IMR-90 (cell line): ENCODE data around the gene CTDSPL. TPM values are rescaled to one million over a fixed set of nuclear protein-coding genes. Genes with fewer than 3 reads are reported as not detected.

Experiments
- ATAC-seq: fragments of 200-7000 bp; cut with Tn5 transposase; 2 replicates; pipeline ENCODE4 v1.9.1; 2020; ENCODE audit warnings: low read depth, mild to moderate bottlenecking, moderate library complexity
- BruUV-seq: library from RNA; stranded (reverse); fragments of 400-500 nt; replicated peaks from 2 replicates; lab custom pipeline; 2021; lab: Mats Ljungman, UMichigan
- CTCF ChIA-PET: fragments of 300-600 bp; formaldehyde crosslinking; extraction: SDS; loops from one replicate; lab custom pipeline; 2021; ENCODE audit warnings: antibody characterized with exemption; lab: Yijun Ruan, JAX
- POLR2A ChIA-PET: fragments of 300-600 bp; sonication (Branson Sonifier 250); formaldehyde crosslinking; loops from one replicate; lab custom pipeline; 2022; ENCODE audit warnings: antibody characterized with exemption; ENCODE audit not compliant: unreplicated experiment; lab: Charles Lee
- DNase-seq: peaks from one replicate; pipeline ENCODE4 v3.0.0; 2013
- H2AFZ ChIP-seq: replicated peaks from 2 replicates; pipeline ENCODE3; 2013; ENCODE audit warnings: low read length, mild to moderate bottlenecking; ENCODE audit not compliant: poor library complexity
- H2AK5ac ChIP-seq: 2 replicates; pipeline ENCODE4 v1.6.1; 2013; ENCODE audit warnings: low read depth, low read length, inconsistent platforms
- H2AK9ac ChIP-seq: replicated peaks from 2 replicates; pipeline ENCODE3; 2013; ENCODE audit warnings: mild to moderate bottlenecking, low read depth, low read length, moderate library complexity; ENCODE audit not compliant: poor library complexity
- H2BK120ac ChIP-seq: 2 replicates; pipeline ENCODE4 v1.6.1; 2013; ENCODE audit warnings: low read depth, low read length, inconsistent platforms
- H2BK15ac ChIP-seq: 3 replicates; pipeline ENCODE4 v1.6.1; 2013; ENCODE audit warnings: low read depth, low read length, inconsistent platforms
- H2BK20ac ChIP-seq: 2 replicates; pipeline ENCODE4 v1.6.1; 2013; ENCODE audit warnings: low read depth, mild to moderate bottlenecking, inconsistent platforms, low read length, moderate library complexity
- H2BK5ac ChIP-seq: 2 replicates; pipeline ENCODE4 v1.6.1; 2013; ENCODE audit warnings: mild to moderate bottlenecking, low read depth, low read length, inconsistent platforms; ENCODE audit not compliant: poor library complexity, severe bottlenecking
- H3K14ac ChIP-seq: replicated peaks from 2 replicates; pipeline ENCODE4 v1.6.1; 2013; ENCODE audit warnings: low read depth, low read length, inconsistent platforms
- H3K18ac ChIP-seq: 2 replicates; pipeline ENCODE4 v1.6.1; 2013; ENCODE audit warnings: low read depth, low read length, control low read depth
- H3K23ac ChIP-seq: 2 replicates; pipeline ENCODE4 v1.6.1; 2013; ENCODE audit warnings: low read depth, low read length, inconsistent platforms
- H3K27ac ChIP-seq: 2 replicates; pipeline ENCODE4 v1.5.1; 2013; ENCODE audit warnings: mild to moderate bottlenecking, control low read depth, low read length; ENCODE audit not compliant: insufficient read depth
- H3K27me3 ChIP-seq: 2 replicates; pipeline ENCODE4 v1.6.1; 2013; ENCODE audit warnings: low read length; ENCODE audit not compliant: control insufficient read depth, insufficient read depth
- H3K36me3 ChIP-seq: 2 replicates; pipeline ENCODE4 v1.6.1; 2013; ENCODE audit warnings: low read length, mixed read lengths; ENCODE audit not compliant: control insufficient read depth, insufficient read depth
- H3K4ac ChIP-seq: 2 replicates; pipeline ENCODE4 v1.6.1; 2013; ENCODE audit warnings: low read depth, low read length, inconsistent platforms
- H3K4me1 ChIP-seq: 2 replicates; pipeline ENCODE4 v1.6.1; 2013; ENCODE audit warnings: low read length, mixed read lengths; ENCODE audit not compliant: control insufficient read depth, insufficient read depth
- H3K4me2 ChIP-seq: 2 replicates; pipeline ENCODE4 v1.6.1; 2013; ENCODE audit warnings: low read depth, mild to moderate bottlenecking, control low read depth, low read length, moderate library complexity
- H3K4me3 ChIP-seq: 2 replicates; pipeline ENCODE4 v1.5.1; 2013; ENCODE audit warnings: low read depth, mild to moderate bottlenecking, control low read depth, low read length, moderate library complexity; ENCODE audit not compliant: insufficient read depth
- H3K56ac ChIP-seq: 2 replicates; pipeline ENCODE4 v1.6.1; 2013; ENCODE audit warnings: low read length, inconsistent platforms; ENCODE audit not compliant: insufficient read depth; ENCODE audit errors: extremely low read depth
- H3K79me1 ChIP-seq, 2 experiments: 2 replicates each; pipeline ENCODE4 v1.6.1; 2013; ENCODE audit warnings: low read length in 2 of 2, inconsistent platforms in 1 of 2, low read depth in 1 of 2
- H3K9ac ChIP-seq: 2 replicates; pipeline ENCODE4 v1.6.1; 2013; ENCODE audit warnings: low read depth, low read length, control low read depth
- H3K9me1 ChIP-seq: 2 replicates; pipeline ENCODE4 v1.6.1; 2013; ENCODE audit warnings: low read length, inconsistent platforms; ENCODE audit not compliant: insufficient read depth
- H3K9me3 ChIP-seq: 2 replicates; pipeline ENCODE4 v1.6.1; 2013; ENCODE audit warnings: low read length; ENCODE audit not compliant: control insufficient read depth, insufficient read depth
- H4K20me1 ChIP-seq: 2 replicates; pipeline ENCODE4 v1.6.1; 2013; ENCODE audit warnings: low read length, inconsistent platforms; ENCODE audit not compliant: insufficient read depth
- H4K5ac ChIP-seq: 2 replicates; pipeline ENCODE4 v1.6.1; 2013; ENCODE audit warnings: mild to moderate bottlenecking, low read depth, low read length, control low read depth
- H4K8ac ChIP-seq, 2 experiments: 2 replicates each; pipeline ENCODE4 v1.6.1; 2013; ENCODE audit warnings: low read depth in 2 of 2, low read length in 2 of 2, control low read depth in 1 of 2, inconsistent platforms in 1 of 2
- H4K91ac ChIP-seq: 2 replicates; pipeline ENCODE4 v1.6.1; 2013; ENCODE audit warnings: low read depth, low read length, inconsistent platforms; ENCODE audit not compliant: insufficient read depth
- CHD1 ChIP-seq: IDR thresholded peaks from 2 replicates; pipeline ENCODE4 v1.6.1; 2012; ENCODE audit warnings: low read depth, low read length, improper control_type of control experiment
- CTCF ChIP-seq: conservative IDR thresholded peaks from 2 replicates; pipeline ENCODE4 v1.5.1; 2012; ENCODE audit warnings: mild to moderate bottlenecking, low read depth, low read length, improper control_type of control experiment
- ELK1 ChIP-seq: fragments of 150-350 bp; IDR thresholded peaks from 2 replicates; pipeline ENCODE4 v1.6.1; 2016; ENCODE audit warnings: low read depth, mild to moderate bottlenecking, low read length, moderate library complexity, borderline replicate concordance
- MAFK ChIP-seq: IDR thresholded peaks from 2 replicates; pipeline ENCODE4 v1.6.1; 2012; ENCODE audit warnings: low read depth, low read length, improper control_type of control experiment
- MAZ ChIP-seq: IDR thresholded peaks from 2 replicates; pipeline ENCODE4 v1.6.1; 2012; ENCODE audit warnings: low read depth, mild to moderate bottlenecking, low read length, improper control_type of control experiment, moderate library complexity, borderline replicate concordance
- MXI1 ChIP-seq: IDR thresholded peaks from 2 replicates; pipeline ENCODE4 v1.6.1; 2012; ENCODE audit warnings: low read depth, mild to moderate bottlenecking, low read length, moderate library complexity, borderline replicate concordance
- NFE2L2 ChIP-seq: fragments of 150-350 bp; IDR thresholded peaks from 2 replicates; pipeline ENCODE4 v1.6.1; 2016; ENCODE audit warnings: low read depth, mild to moderate bottlenecking, low read length
- RAD21 ChIP-seq: IDR thresholded peaks from 2 replicates; pipeline ENCODE4 v1.6.1; 2012; ENCODE audit warnings: low read length, improper control_type of control experiment
- RFX5 ChIP-seq: IDR thresholded peaks from 2 replicates; pipeline ENCODE4 v1.8.0; 2012; ENCODE audit warnings: low read depth, mild to moderate bottlenecking, low read length, moderate library complexity
- USF2 ChIP-seq: fragments of 150-350 bp; IDR thresholded peaks from 2 replicates; pipeline ENCODE4 v1.6.1; 2017; ENCODE audit warnings: mild to moderate bottlenecking, antibody characterized with exemption, low read length, low read depth
- WGBS, 2 experiments: methylation state at CpG; one replicate each; pipeline versions ENCODE4 v1.1.5 to v1.1.7; 2013; ENCODE audit warnings: missing lambda C conversion rate in 2 of 2; ENCODE audit not compliant: insufficient read length in 1 of 2; ENCODE audit errors: extremely low coverage in 2 of 2; 5-methylcytosine and 5-hydroxymethylcytosine counted together
- dilution Hi-C: fragments of 300-500 bp; cut with HindIII; formaldehyde crosslinking; loops from one replicate; pipeline ENCODE4 v1.14.3; 2018; ENCODE audit warnings: low sequenced_read_pairs; ENCODE audit not compliant: unreplicated experiment
- in situ Hi-C: fragments of 300-500 bp; cut with MboI; formaldehyde crosslinking; loops from 3 replicates; pipeline ENCODE4 v1.14.3; 2019; ENCODE audit warnings: low sequenced_read_pairs, inconsistent platforms, mixed read lengths
- intact Hi-C: fragments of 100-400 bp; cut with micrococcal nuclease; formaldehyde crosslinking; loops from 2 replicates; pipeline ENCODE4 v1.10.0; 2022
- polyA plus RNA-seq, 3 experiments: library from polyadenylated mRNA; depleted of rRNA; stranded (reverse); fragments of >200 nt; gene quantifications; 2 replicates each; pipeline ENCODE4 v1.2.3, GENCODE V29; 2012; ENCODE audit warnings: low replicate concordance in 1 of 3
- total RNA-seq: library from RNA; depleted of rRNA; stranded (reverse); fragments of >200 nt; gene quantifications from 2 replicates; pipeline ENCODE4 v1.2.3, GENCODE V29; 2012

CTDSPL gene
- total and polyA plus RNA-seq, 2 of the 4 experiments (the other 2 are of a cell fraction): 24.5 to 29.0 TPM

GRCh38 chr3:37913522-37913921 lies 51.8 kb downstream of the CTDSPL start:
- dilution Hi-C loops: no loop called here
- Histone ChIP-seq H4K5ac (no peak overlapping the region), H3K14ac (no peak overlapping the region), H2AK5ac (no peak overlapping the region), H3K4me3 (no peak overlapping the region), H2BK5ac (no peak overlapping the region), H3K4me1 (peaks cover 5% of the 10 kb centered on the region), H3K27me3 (no peaks in the 10 kb centered on the region), H3K79me1 (peaks cover 39 to 65% of the 10 kb centered on the region in 2 experiments), H3K27ac (no peak overlapping the region), H2BK15ac (no peak overlapping the region), H3K9me1 (peaks cover 6% of the 10 kb centered on the region), H2AK9ac (no peak overlapping the region), H3K23ac (no peak overlapping the region), H3K18ac (no peak overlapping the region), H3K9me3 (no peaks in the 10 kb centered on the region), H2BK20ac (no peak overlapping the region), H3K4ac (no peak overlapping the region), H3K36me3 (peaks cover 1% of the 10 kb centered on the region; the same call in 1 of the 2 replicates), H4K91ac (no peak overlapping the region), H3K9ac (no peak overlapping the region), H4K8ac (no peak overlapping the region), H3K56ac (no peak overlapping the region), H4K20me1 (peaks cover 24% of the 10 kb centered on the region; the same call in 1 of the 2 replicates), H3K4me2 (no peak overlapping the region), H2BK120ac (no peak overlapping the region), H2AFZ (no peak overlapping the region)
- ATAC-seq (no peak), DNase-seq (no peak)
- CTCF ChIA-PET: no interaction called here
- in situ Hi-C loops: no loop called here
- WGBS, 2 experiments: no CpG with 5 or more reads among the region's 4 CpGs
- intact Hi-C loops: no loop called here
- TF ChIP-seq NFE2L2 (no peak), CHD1 (no peak), RFX5 (no peak), CTCF (no peak), MXI1 (no peak), RAD21 (no peak), USF2 (no peak), MAZ (no peak), MAFK (no peak), ELK1 (no peak)
- BruUV-seq: no TSS peak
- POLR2A ChIA-PET: no interaction called here
